Common myeloid progenitor, CD34-positive (primary cell): ENCODE measurements around the gene CCRL2.
"Not testable (repeated sequence)": the region's sequence is repeated elsewhere in the genome, so short reads cannot be mapped to it uniquely, and the experiment has no call there.

ENCODE experiments used
- CTCF ChIA-PET: fragments of 350-600 bp; sonication (Branson Sonifier 250); formaldehyde crosslinking; loops from one replicate; lab custom pipeline; 2021; ENCODE audit warnings: antibody characterized with exemption; lab: Charles Lee
- POLR2A ChIA-PET: fragments of 350-600 bp; sonication (Branson Sonifier 250); formaldehyde crosslinking; loops from one replicate; lab custom pipeline; 2021; ENCODE audit warnings: antibody characterized with exemption; lab: Charles Lee
- DNase-seq, 3 donors: peaks; one replicate each; pipeline versions ENCODE4 v3.0.0 to v3.0.0-alpha.2; 2013
- H3K27ac ChIP-seq, 2 experiments: 1 replicate in 1 of 2; 2 replicates in 1 of 2; pipeline ENCODE4 v1.7.0; 2013; ENCODE audit warnings: inconsistent platforms in 2 of 2, low read length in 2 of 2, mild to moderate bottlenecking in 2 of 2, low read depth in 1 of 2, moderate library complexity in 1 of 2; ENCODE audit not compliant: severe bottlenecking in 2 of 2, insufficient read depth in 1 of 2, poor library complexity in 1 of 2
- H3K27me3 ChIP-seq, 5 experiments: replicated peaks in 2 of 5; 1 replicate in 3 of 5; 2 replicates in 2 of 5; pipeline versions ENCODE4 v1.6.1 to v1.7.0; 2013; ENCODE audit warnings: low read length in 4 of 5, mild to moderate bottlenecking in 2 of 5, moderate library complexity in 2 of 5, inconsistent platforms in 1 of 5; ENCODE audit not compliant: insufficient read depth in 5 of 5, control insufficient read depth in 4 of 5
- H3K36me3 ChIP-seq, 4 experiments: 1 replicate in 2 of 4; 2 replicates in 2 of 4; pipeline versions ENCODE4 v1.6.1 to v1.7.0; 2013; ENCODE audit warnings: low read length in 3 of 4, control low read depth in 1 of 4, mild to moderate bottlenecking in 1 of 4; ENCODE audit not compliant: control insufficient read depth in 4 of 4, insufficient read depth in 4 of 4
- H3K4me1 ChIP-seq, 4 experiments: 1 replicate in 3 of 4; 2 replicates in 1 of 4; pipeline versions ENCODE4 v1.6.1 to v1.7.1; 2013; ENCODE audit warnings: low read length in 3 of 4, mild to moderate bottlenecking in 3 of 4, control low read depth in 1 of 4, inconsistent platforms in 1 of 4, moderate library complexity in 1 of 4; ENCODE audit not compliant: control insufficient read depth in 4 of 4, insufficient read depth in 4 of 4; ENCODE audit errors: control extremely low read depth in 1 of 4
- H3K4me3 ChIP-seq, 7 experiments: 1 replicate in 4 of 7; 2 replicates in 3 of 7; pipeline versions ENCODE4 v1.5.1 to v1.7.0; 2013; ENCODE audit warnings: mild to moderate bottlenecking in 7 of 7, low read length in 6 of 7, moderate library complexity in 6 of 7, inconsistent platforms in 2 of 7, low read depth in 2 of 7, control low read depth in 1 of 7; ENCODE audit not compliant: insufficient read depth in 4 of 7, control insufficient read depth in 1 of 7; ENCODE audit errors: extremely low read depth in 1 of 7
- H3K9me3 ChIP-seq, 5 experiments: 1 replicate in 4 of 5; 2 replicates in 1 of 5; pipeline versions ENCODE4 v1.6.1 to v1.7.1; 2013; ENCODE audit warnings: low read length in 4 of 5, mild to moderate bottlenecking in 2 of 5, inconsistent platforms in 1 of 5, low read depth in 1 of 5, moderate library complexity in 1 of 5; ENCODE audit not compliant: control insufficient read depth in 4 of 5, insufficient read depth in 2 of 5; ENCODE audit errors: control extremely low read depth in 1 of 5
- WGBS: methylation state at CpG from one replicate; pipeline ENCODE4 v1.1.5; 2013; ENCODE audit not compliant: insufficient coverage; 5-methylcytosine and 5-hydroxymethylcytosine counted together

The CCRL2 gene

DNA sequence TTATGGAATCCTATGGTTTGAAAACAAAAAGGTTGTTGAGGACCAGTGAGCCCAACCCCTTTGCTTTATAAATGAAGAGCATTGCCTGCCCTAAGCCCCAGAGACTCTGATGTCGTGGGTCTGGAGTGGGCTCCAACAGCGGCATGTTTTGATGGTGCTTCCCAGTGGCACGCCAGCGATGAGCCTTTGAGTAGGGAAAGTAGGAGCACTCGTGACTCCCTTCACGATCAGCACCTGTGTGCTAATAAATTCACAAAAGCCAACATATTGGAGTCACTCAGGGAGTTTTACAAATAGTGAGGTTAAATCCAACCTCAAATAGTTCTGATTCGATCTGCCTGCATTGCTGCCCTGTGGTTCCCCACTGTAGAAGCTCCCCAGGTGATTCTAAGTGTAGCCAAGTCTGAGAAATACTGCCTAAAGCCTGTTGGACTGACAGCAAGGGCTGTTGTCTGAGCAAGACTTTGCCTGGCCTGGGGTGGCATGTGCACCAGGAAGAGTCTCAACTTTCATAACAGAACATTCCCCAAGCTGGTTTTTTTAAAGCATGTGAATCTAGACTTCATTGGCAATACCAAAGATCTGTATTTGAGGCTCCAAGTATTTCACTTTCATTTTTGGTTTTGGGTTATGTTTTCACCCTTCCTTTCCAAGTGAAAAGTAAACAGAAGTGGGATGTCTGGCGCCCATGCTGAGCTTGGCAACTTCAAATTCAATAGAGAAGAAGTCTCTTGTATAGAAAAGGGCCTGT is 26.4 kb upstream of the CCRL2 start:
- no peak overlapping the region for H3K27ac ChIP-seq
- 84% methylated on average over 8 of the region's 8 CpGs for WGBS
- POLR2A ChIA-PET = interaction anchor here (0.6 kb wide), 1 partner anchor 579 kb away, joined by 3 read pairs; no protein-coding TSS in a partner anchor

DNA sequence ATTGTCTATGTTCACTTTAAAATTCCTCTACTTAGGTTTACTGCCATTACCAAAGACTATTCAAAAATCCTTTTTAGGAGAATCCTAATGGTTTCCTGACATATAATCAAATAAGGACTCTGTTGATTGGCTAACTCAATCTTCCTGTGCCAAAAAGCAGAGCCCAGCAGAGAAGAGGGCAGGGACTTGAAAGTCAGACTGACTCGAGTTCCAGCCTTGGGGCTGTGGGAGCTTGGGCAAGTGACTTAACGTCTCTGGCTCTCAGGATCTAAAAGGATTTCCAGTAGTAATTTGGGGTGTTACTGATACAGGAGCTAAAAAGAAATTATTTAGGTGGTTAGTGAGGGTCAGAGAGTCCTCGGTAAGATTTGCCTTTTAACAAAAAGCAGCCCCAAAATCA is 25.4 kb upstream of the CCRL2 start:
- CTCF ChIA-PET = interaction anchor here (0.9 to 3.6 kb wide), 4 partner anchors 10 to 294 kb away, joined by 3 to 18 read pairs (median 8); partner anchors contain the start of gene CCR5

More for the DNA sequence above, 26.4 kb upstream of the CCRL2 start:
- Histone ChIP-seq H3K36me3 (no peaks in the 10 kb centered on the region), H3K27me3 (no peaks in the 10 kb centered on the region), H3K4me1 (peaks cover 22 to 62% (median 37%) of the 10 kb centered on the region in 4 experiments), H3K4me3 (peak overlapping the region in 1 of 7 experiments; percentile 27), H3K9me3 (no peaks in the 10 kb centered on the region)
- CTCF ChIA-PET = interaction anchor here (1.7 to 3.6 kb wide), 3 partner anchors 9 to 18 kb away, joined by 6 to 18 read pairs (median 9); partner anchors contain the start of gene CCR5
- peak; percentile 25 to 61 (median 55) for DNase-seq

DNA sequence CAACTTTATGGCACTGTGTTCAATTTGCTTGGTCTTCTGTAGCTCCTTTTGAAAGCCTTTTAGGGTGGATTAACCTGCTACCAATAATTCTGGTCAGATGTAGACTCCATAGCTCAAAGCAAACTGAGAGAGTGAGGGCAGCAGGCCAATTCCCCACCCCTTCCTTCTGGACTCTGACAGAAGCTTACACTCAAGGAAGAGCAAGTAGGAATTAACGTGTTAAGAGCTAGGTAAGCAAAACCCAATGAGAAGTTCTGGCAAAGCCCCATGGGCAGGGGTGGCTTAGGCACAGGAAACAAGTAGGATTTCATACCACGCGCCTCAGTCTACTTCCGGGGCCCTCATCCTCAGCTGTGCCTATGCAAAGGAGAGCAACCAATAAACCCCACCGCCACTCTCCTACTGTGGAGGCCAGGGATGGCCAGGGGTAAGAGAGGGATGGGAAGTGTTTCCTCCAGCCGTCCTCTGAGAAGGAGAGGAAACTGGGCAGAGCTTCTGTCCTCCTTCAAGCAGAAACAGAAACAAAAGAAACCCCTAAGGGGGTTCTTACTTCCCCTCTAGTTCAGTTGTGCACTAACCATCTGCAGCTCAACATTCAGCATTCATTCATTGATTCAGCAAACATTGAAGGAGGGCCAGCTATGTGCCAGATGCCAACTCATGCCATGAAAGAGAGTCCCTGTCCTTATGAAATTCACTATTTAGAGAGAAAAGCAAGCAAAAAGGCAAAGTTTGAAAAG is 23.7 kb upstream of the CCRL2 start:
- 54% methylated on average over 4 of the region's 6 CpGs for WGBS
- POLR2A ChIA-PET = interaction anchor here (1.1 kb wide), 1 partner anchor 13 kb away, joined by 3 read pairs; the partner anchor contains the start of gene CCR5
- Histone ChIP-seq H3K9me3 (peaks cover 0 to 4% (median 0%) of the 10 kb centered on the region in 5 experiments), H3K27me3 (no peaks in the 10 kb centered on the region), H3K4me3 (no peak overlapping the region), H3K27ac (no peak overlapping the region), H3K36me3 (no peaks in the 10 kb centered on the region), H3K4me1 (peaks cover 22 to 55% (median 36%) of the 10 kb centered on the region in 4 experiments)
- CTCF ChIA-PET = interaction anchor here (0.8 to 3.6 kb wide), 16 partner anchors 9 to 304 kb away, joined by 3 to 18 read pairs (median 3); partner anchors contain the start of gene CCR5
- DNase-seq = no peak

More for the DNA sequence above, 25.4 kb upstream of the CCRL2 start:
- Histone ChIP-seq H3K27ac (no peak overlapping the region), H3K4me1 (peaks cover 22 to 61% (median 38%) of the 10 kb centered on the region in 4 experiments), H3K36me3 (no peaks in the 10 kb centered on the region), H3K27me3 (no peaks in the 10 kb centered on the region), H3K9me3 (no peaks in the 10 kb centered on the region), H3K4me3 (no peak overlapping the region)
- 94% methylated on average over 3 of the region's 3 CpGs for WGBS
- no peak for DNase-seq
- POLR2A ChIA-PET = no interaction called here

DNA sequence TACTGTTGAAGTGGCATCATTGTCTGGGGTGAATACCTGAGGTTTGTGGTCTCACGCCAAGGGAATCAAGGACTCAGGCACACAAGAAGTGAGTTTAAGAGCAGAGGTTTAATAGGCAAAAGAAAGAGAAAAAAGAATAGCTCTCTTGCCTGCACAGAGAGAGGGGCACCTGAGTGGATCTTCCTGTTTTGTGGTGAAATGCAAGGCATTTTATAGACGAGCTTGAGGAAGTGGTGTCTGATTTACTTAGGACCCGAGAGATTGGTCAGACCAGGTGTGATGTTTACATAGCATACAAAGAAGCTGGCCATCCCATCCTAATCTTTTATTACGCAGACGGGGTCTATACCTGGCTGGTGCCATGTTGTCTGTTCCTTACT is 23.1 kb upstream of the CCRL2 start:
- CTCF ChIA-PET = interaction anchor here (0.8 to 3.6 kb wide), 15 partner anchors 9 to 304 kb away, joined by 3 to 18 read pairs (median 3); partner anchors contain the start of gene CCR5
- POLR2A ChIA-PET = interaction anchor here (1.1 kb wide), 1 partner anchor 13 kb away, joined by 3 read pairs; the partner anchor contains the start of gene CCR5
- 50% methylated on average over 5 of the region's 5 CpGs for WGBS
- peaks cover 0 to 4% (median 0%) of the 10 kb centered on the region in 5 experiments for H3K9me3 ChIP-seq
- no peak overlapping the region for H3K4me3 ChIP-seq
- DNase-seq = peak in 2 of 3 donors; percentile 58 to 81
- H3K27me3 ChIP-seq = no peaks in the 10 kb centered on the region
- no peak overlapping the region for H3K27ac ChIP-seq
- H3K4me1 ChIP-seq = peaks cover 22 to 51% (median 34%) of the 10 kb centered on the region in 4 experiments
- no peaks in the 10 kb centered on the region for H3K36me3 ChIP-seq

DNA sequence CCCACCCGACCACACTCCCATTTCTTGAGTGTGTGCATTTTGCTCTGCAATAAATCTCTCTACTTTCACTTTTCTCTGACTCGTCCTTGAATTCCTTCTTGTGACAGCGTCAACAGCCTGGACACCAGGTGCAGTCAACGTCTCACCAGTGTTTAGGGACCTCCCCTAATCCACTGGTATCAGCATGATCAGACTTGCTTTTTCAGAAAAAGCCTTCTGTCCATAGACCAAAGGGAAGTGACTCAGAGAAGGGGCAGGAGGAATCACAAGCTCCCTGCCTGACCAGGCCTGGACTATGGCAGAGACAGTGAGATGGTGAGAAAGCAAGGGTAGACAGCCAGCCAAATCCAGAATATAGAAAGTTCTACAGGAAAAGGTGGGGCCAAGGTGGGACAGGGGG is 20.9 kb upstream of the CCRL2 start:
- 11% methylated on average over 3 of the region's 4 CpGs for WGBS
- CTCF ChIA-PET = interaction anchor here (0.7 to 2.0 kb wide), 6 partner anchors 11 to 299 kb away, joined by 3 to 7 read pairs (median 3); no protein-coding TSS in a partner anchor
- H3K27ac ChIP-seq = peak overlapping the region in 1 of 2 experiments; percentile 47
- POLR2A ChIA-PET = interaction anchor here (0.5 kb wide), 1 partner anchor 21 kb away, joined by 3 read pairs; the partner anchor contains the start of genes CCR5AS and CCRL2
- H3K4me3 ChIP-seq = no peak overlapping the region
- H3K4me1 ChIP-seq = peaks cover 15 to 39% (median 30%) of the 10 kb centered on the region in 4 experiments
- peak; percentile 44 to 95 (median 90) for DNase-seq
- no peaks in the 10 kb centered on the region for H3K27me3 ChIP-seq
- H3K9me3 ChIP-seq = peaks cover 0 to 4% (median 0%) of the 10 kb centered on the region in 5 experiments
- H3K36me3 ChIP-seq = no peaks in the 10 kb centered on the region

DNA sequence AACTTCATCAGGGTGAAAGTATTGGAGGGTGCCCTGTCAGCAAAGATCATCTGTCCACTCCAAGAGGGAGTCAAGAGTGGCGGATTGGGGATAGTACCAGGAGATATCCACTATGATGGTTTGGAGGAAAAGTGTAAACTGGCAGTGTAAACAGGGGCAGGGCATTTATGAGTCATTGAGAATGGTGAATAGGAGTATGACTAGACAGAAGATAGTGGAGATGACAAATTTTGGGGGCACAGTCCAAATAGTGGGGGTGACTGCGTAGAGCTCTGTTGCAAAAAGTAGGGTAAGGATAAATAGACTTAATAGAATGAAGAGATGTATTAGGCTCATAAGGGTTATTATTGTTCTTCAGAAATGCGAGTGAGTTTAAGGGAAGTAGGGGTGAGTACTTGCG is 18.2 kb upstream of the CCRL2 start:
- 100% methylated on average over 4 of the region's 4 CpGs for WGBS
- H3K27me3 ChIP-seq, H3K36me3 ChIP-seq, H3K27ac ChIP-seq, DNase-seq, POLR2A ChIA-PET, H3K9me3 ChIP-seq, H3K4me3 ChIP-seq: not testable (repeated sequence)
- H3K4me1 ChIP-seq = peaks cover 6 to 26% (median 18%) of the 10 kb centered on the region in 4 experiments
- CTCF ChIA-PET = interaction anchor here (0.9 kb wide), 1 partner anchor 11 kb away, joined by 3 read pairs; no protein-coding TSS in a partner anchor
